ENCODE data around the gene LARGE1. TPM values are rescaled to one million over a fixed set of nuclear protein-coding genes. Genes with fewer than 3 reads are reported as not detected.

LARGE1 gene
- total and polyA plus RNA-seq, 9 of the 15 experiments (the other 6 are each of a cell fraction or from before 2014, with no cell fraction given), result 0.01 to 0.66 (median 0.14) TPM; not detected in 2

DNA sequence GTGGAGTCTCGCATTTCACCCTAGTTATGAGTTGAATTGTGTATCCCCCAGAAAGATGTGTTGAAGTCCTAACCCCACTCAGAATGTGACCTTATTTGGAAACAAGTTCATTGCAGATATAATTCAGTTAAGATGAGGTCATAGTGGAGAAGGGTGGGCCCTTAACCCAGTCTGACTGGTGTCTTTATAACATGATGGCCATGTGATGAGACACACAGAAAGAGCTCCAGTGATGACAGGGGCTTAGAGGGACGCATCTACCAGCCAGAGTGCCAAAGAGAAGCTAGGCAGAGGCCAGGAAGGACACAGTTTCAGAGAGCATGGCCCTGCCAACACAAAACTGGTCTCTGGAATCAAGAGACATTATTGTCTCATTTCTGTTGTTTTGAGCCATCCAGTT, 50.3 kb downstream of the LARGE1 start:
- Histone ChIP-seq H3K27me3 (ENCODE audit: control insufficient read depth in 2 of 2, insufficient read depth in 2 of 2, low read length in 2 of 2) (no peaks in the 10 kb centered on the region), H3K79me2 (ENCODE audit: control insufficient read depth, insufficient read depth, low read length) (no peaks in the 10 kb centered on the region), H3K9me3 (replicated peaks; ENCODE audit: control insufficient read depth, insufficient read depth, low read depth, low read length) (no peaks in the 10 kb centered on the region), H3K4me3 (no peak overlapping the region), H3K27ac (ENCODE audit: extremely low read depth, low read depth, low read length) (no peak overlapping the region), H3K4me2 (ENCODE audit: insufficient read depth, low read length) (no peak overlapping the region), H3K36me3 (ENCODE audit: control insufficient read depth, insufficient read depth, low read length) (no peaks in the 10 kb centered on the region), H2AFZ (ENCODE audit: low read depth, low read length) (no peak overlapping the region), H4K20me1 (replicated peaks; ENCODE audit: control insufficient read depth, insufficient read depth, low read length) (no peaks in the 10 kb centered on the region), H3K9me1 (ENCODE audit: control insufficient read depth, insufficient read depth, low read length) (no peaks in the 10 kb centered on the region), H3K4me1 (replicated peaks in 1 of 2; ENCODE audit: control insufficient read depth in 2 of 2, insufficient read depth in 2 of 2, low read length in 2 of 2) (no peaks in the 10 kb centered on the region), H3K9ac (ENCODE audit: insufficient read depth in 1 of 2, low read depth in 2 of 2, low read length in 2 of 2) (no peak overlapping the region)
- 0% methylated on average over 2 of the region's 2 CpGs for WGBS (ENCODE audit: insufficient coverage, low coverage, missing lambda C conversion rate)
- in situ Hi-C loops (cut with MboI) (no loop called here), intact Hi-C loops (cut with micrococcal nuclease) (no loop called here)
- no TSS peak for BruUV-seq (replicated peaks)
- FAIRE-seq (no peak), ATAC-seq (no peak), DNase-seq (ENCODE audit: extremely low read depth in 1 of 4, low spot score in 3 of 4) (no peak)
- ChIA-PET POLR2A (interaction anchor here (0.6 to 0.7 kb wide), 2 partner anchors 10 to 1264 kb away, joined by 3 read pairs; no protein-coding TSS in a partner anchor), CTCF (ENCODE audit: low intra/inter-chr PET ratio) (no interaction called here)
- TF ChIP-seq ZNF175 (CRISPR knock-in tag; IDR thresholded peaks at IDR 0.05; ENCODE audit: low read depth) (no peak), PRPF4 (IDR thresholded peaks at IDR 0.05; ENCODE audit: insufficient read depth, low read depth, low read length, poor library complexity, severe bottlenecking) (no peak), SMARCB1 (IDR thresholded peaks at IDR 0.05; ENCODE audit: insufficient read length, low read depth) (no peak), ZNF408 (CRISPR knock-in tag; IDR thresholded peaks at IDR 0.05; ENCODE audit: low read depth) (no peak), NFRKB (IDR thresholded peaks at IDR 0.05; ENCODE audit: low read depth) (no peak), NR2F6 (CRISPR knock-in tag; IDR thresholded peaks at IDR 0.05) (no peak), ZNF717 (CRISPR knock-in tag; IDR thresholded peaks at IDR 0.05) (no peak), RNF2 (IDR thresholded peaks at IDR 0.05) (no peak), RHOXF2B (CRISPR knock-in tag; conservative IDR thresholded peaks at IDR 0.05) (no peak), ZFX (CRISPR knock-in tag; IDR thresholded peaks at IDR 0.05) (no peak), CREM (IDR thresholded peaks at IDR 0.05; ENCODE audit: low read depth) (no peak)
- TF ChIP-seq, protein P1, sequence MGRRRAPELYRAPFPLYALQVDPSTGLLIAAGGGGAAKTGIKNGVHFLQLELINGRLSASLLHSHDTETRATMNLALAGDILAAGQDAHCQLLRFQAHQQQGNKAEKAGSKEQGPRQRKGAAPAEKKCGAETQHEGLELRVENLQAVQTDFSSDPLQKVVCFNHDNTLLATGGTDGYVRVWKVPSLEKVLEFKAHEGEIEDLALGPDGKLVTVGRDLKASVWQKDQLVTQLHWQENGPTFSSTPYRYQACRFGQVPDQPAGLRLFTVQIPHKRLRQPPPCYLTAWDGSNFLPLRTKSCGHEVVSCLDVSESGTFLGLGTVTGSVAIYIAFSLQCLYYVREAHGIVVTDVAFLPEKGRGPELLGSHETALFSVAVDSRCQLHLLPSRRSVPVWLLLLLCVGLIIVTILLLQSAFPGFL (CRISPR knock-in tag; IDR thresholded peaks at IDR 0.05), result no peak
- TF ChIP-seq, protein P2, sequence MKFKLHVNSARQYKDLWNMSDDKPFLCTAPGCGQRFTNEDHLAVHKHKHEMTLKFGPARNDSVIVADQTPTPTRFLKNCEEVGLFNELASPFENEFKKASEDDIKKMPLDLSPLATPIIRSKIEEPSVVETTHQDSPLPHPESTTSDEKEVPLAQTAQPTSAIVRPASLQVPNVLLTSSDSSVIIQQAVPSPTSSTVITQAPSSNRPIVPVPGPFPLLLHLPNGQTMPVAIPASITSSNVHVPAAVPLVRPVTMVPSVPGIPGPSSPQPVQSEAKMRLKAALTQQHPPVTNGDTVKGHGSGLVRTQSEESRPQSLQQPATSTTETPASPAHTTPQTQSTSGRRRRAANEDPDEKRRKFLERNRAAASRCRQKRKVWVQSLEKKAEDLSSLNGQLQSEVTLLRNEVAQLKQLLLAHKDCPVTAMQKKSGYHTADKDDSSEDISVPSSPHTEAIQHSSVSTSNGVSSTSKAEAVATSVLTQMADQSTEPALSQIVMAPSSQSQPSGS (CRISPR knock-in tag; IDR thresholded peaks at IDR 0.05), result no peak
- TF ChIP-seq, protein P3, sequence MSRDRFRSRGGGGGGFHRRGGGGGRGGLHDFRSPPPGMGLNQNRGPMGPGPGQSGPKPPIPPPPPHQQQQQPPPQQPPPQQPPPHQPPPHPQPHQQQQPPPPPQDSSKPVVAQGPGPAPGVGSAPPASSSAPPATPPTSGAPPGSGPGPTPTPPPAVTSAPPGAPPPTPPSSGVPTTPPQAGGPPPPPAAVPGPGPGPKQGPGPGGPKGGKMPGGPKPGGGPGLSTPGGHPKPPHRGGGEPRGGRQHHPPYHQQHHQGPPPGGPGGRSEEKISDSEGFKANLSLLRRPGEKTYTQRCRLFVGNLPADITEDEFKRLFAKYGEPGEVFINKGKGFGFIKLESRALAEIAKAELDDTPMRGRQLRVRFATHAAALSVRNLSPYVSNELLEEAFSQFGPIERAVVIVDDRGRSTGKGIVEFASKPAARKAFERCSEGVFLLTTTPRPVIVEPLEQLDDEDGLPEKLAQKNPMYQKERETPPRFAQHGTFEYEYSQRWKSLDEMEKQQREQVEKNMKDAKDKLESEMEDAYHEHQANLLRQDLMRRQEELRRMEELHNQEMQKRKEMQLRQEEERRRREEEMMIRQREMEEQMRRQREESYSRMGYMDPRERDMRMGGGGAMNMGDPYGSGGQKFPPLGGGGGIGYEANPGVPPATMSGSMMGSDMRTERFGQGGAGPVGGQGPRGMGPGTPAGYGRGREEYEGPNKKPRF (IDR thresholded peaks at IDR 0.05; ENCODE audit: low read depth, low read length), result no peak
- TF ChIP-seq, protein P4, sequence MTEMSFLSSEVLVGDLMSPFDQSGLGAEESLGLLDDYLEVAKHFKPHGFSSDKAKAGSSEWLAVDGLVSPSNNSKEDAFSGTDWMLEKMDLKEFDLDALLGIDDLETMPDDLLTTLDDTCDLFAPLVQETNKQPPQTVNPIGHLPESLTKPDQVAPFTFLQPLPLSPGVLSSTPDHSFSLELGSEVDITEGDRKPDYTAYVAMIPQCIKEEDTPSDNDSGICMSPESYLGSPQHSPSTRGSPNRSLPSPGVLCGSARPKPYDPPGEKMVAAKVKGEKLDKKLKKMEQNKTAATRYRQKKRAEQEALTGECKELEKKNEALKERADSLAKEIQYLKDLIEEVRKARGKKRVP (CRISPR knock-in tag; IDR thresholded peaks at IDR 0.05), result no peak
- TF ChIP-seq, protein P5, sequence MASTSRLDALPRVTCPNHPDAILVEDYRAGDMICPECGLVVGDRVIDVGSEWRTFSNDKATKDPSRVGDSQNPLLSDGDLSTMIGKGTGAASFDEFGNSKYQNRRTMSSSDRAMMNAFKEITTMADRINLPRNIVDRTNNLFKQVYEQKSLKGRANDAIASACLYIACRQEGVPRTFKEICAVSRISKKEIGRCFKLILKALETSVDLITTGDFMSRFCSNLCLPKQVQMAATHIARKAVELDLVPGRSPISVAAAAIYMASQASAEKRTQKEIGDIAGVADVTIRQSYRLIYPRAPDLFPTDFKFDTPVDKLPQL (IDR thresholded peaks at IDR 0.05; ENCODE audit: extremely low read depth, insufficient read length), result no peak
- TF ChIP-seq, protein P6, sequence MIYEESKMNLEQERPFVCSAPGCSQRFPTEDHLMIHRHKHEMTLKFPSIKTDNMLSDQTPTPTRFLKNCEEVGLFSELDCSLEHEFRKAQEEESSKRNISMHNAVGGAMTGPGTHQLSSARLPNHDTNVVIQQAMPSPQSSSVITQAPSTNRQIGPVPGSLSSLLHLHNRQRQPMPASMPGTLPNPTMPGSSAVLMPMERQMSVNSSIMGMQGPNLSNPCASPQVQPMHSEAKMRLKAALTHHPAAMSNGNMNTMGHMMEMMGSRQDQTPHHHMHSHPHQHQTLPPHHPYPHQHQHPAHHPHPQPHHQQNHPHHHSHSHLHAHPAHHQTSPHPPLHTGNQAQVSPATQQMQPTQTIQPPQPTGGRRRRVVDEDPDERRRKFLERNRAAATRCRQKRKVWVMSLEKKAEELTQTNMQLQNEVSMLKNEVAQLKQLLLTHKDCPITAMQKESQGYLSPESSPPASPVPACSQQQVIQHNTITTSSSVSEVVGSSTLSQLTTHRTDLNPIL (CRISPR knock-in tag; IDR thresholded peaks at IDR 0.05), result no peak

All from K562 (cell line).